ENCODE measurements around the gene PGC. TPM values are rescaled to one million over a fixed set of nuclear protein-coding genes. Genes with fewer than 3 reads are reported as not detected.

PGC gene
- total RNA-seq, 1 experiment from 2014 or later = 0.63 TPM

- TF ChIP-seq, protein P1, sequence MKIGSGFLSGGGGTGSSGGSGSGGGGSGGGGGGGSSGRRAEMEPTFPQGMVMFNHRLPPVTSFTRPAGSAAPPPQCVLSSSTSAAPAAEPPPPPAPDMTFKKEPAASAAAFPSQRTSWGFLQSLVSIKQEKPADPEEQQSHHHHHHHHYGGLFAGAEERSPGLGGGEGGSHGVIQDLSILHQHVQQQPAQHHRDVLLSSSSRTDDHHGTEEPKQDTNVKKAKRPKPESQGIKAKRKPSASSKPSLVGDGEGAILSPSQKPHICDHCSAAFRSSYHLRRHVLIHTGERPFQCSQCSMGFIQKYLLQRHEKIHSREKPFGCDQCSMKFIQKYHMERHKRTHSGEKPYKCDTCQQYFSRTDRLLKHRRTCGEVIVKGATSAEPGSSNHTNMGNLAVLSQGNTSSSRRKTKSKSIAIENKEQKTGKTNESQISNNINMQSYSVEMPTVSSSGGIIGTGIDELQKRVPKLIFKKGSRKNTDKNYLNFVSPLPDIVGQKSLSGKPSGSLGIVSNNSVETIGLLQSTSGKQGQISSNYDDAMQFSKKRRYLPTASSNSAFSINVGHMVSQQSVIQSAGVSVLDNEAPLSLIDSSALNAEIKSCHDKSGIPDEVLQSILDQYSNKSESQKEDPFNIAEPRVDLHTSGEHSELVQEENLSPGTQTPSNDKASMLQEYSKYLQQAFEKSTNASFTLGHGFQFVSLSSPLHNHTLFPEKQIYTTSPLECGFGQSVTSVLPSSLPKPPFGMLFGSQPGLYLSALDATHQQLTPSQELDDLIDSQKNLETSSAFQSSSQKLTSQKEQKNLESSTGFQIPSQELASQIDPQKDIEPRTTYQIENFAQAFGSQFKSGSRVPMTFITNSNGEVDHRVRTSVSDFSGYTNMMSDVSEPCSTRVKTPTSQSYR (CRISPR knock-in tag; IDR thresholded peaks at IDR 0.05) = no peak
- no peak for TF ChIP-seq ZNF416 (CRISPR knock-in tag; IDR thresholded peaks at IDR 0.05)
- TF ChIP-seq JAZF1 (CRISPR knock-in tag; IDR thresholded peaks at IDR 0.05) = no peak
- TF ChIP-seq PRRX2 (CRISPR knock-in tag; IDR thresholded peaks at IDR 0.05) = no peak
- peak; percentile 35; the same call in 1 of the 2 replicates for TF ChIP-seq E2F5 (CRISPR knock-in tag; IDR thresholded peaks at IDR 0.05)
- TF ChIP-seq FOXP4 (CRISPR knock-in tag; IDR thresholded peaks at IDR 0.05) = no peak
- TF ChIP-seq ZNF317 (CRISPR knock-in tag; IDR thresholded peaks at IDR 0.05; ENCODE audit: borderline replicate concordance, low read depth) = 0 out of 2 replicates have a peak, but pooled peaks have one; percentile 19
- TF ChIP-seq ZNF423 (CRISPR knock-in tag; IDR thresholded peaks at IDR 0.05) = peak; percentile 76
- no peak for TF ChIP-seq ATF2 (CRISPR knock-in tag; IDR thresholded peaks at IDR 0.05; ENCODE audit: borderline replicate concordance, low read depth)
- TF ChIP-seq STAT6 (CRISPR knock-in tag; conservative IDR thresholded peaks at IDR 0.05; ENCODE audit: low read depth) = no peak
Observed at GRCh38 chr6:41733707-41734665, 13.2 kb downstream of the PGC start (continued).

- peak overlapping the region; percentile 86 for H3K4me3 Mint-ChIP-seq
- ChIA-PET POLR2A (interaction anchor here (0.6 to 1.3 kb wide), 3 partner anchors 16 to 146 kb away, joined by 3 to 5 read pairs (median 4); no protein-coding TSS in a partner anchor), CTCF (interaction anchor here (0.6 to 4.6 kb wide), 22 partner anchors 10 to 665 kb away, joined by 3 to 51 read pairs (median 8); partner anchors contain the start of genes BYSL, FRS3, MED20 and TOMM6)
- H3K27ac Mint-ChIP-seq = no peak overlapping the region
- H3K9me3 Mint-ChIP-seq = no peaks in the 10 kb centered on the region
- H3K36me3 Mint-ChIP-seq = no peaks in the 10 kb centered on the region
- H3K27me3 Mint-ChIP-seq (ENCODE audit: low read depth) = peaks cover 18% of the 10 kb centered on the region
- no peak for ATAC-seq
- no peak for DNase-seq (ENCODE audit: low spot score)
- peaks cover 51% of the 10 kb centered on the region for H3K4me1 Mint-ChIP-seq
- TF ChIP-seq ZNF121 (CRISPR knock-in tag; IDR thresholded peaks at IDR 0.05) (no peak), ZNF232 (CRISPR knock-in tag; IDR thresholded peaks at IDR 0.05) (no peak), OVOL2 (CRISPR knock-in tag; IDR thresholded peaks at IDR 0.05; ENCODE audit: borderline replicate concordance) (no peak), ZBTB21 (CRISPR knock-in tag; IDR thresholded peaks at IDR 0.05; ENCODE audit: borderline replicate concordance) (no peak)
- TF ChIP-seq, protein P2, sequence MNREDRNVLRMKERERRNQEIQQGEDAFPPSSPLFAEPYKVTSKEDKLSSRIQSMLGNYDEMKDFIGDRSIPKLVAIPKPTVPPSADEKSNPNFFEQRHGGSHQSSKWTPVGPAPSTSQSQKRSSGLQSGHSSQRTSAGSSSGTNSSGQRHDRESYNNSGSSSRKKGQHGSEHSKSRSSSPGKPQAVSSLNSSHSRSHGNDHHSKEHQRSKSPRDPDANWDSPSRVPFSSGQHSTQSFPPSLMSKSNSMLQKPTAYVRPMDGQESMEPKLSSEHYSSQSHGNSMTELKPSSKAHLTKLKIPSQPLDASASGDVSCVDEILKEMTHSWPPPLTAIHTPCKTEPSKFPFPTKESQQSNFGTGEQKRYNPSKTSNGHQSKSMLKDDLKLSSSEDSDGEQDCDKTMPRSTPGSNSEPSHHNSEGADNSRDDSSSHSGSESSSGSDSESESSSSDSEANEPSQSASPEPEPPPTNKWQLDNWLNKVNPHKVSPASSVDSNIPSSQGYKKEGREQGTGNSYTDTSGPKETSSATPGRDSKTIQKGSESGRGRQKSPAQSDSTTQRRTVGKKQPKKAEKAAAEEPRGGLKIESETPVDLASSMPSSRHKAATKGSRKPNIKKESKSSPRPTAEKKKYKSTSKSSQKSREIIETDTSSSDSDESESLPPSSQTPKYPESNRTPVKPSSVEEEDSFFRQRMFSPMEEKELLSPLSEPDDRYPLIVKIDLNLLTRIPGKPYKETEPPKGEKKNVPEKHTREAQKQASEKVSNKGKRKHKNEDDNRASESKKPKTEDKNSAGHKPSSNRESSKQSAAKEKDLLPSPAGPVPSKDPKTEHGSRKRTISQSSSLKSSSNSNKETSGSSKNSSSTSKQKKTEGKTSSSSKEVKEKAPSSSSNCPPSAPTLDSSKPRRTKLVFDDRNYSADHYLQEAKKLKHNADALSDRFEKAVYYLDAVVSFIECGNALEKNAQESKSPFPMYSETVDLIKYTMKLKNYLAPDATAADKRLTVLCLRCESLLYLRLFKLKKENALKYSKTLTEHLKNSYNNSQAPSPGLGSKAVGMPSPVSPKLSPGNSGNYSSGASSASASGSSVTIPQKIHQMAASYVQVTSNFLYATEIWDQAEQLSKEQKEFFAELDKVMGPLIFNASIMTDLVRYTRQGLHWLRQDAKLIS (CRISPR knock-in tag; IDR thresholded peaks at IDR 0.05; ENCODE audit: borderline replicate concordance) = no peak
- TF ChIP-seq, protein P3, sequence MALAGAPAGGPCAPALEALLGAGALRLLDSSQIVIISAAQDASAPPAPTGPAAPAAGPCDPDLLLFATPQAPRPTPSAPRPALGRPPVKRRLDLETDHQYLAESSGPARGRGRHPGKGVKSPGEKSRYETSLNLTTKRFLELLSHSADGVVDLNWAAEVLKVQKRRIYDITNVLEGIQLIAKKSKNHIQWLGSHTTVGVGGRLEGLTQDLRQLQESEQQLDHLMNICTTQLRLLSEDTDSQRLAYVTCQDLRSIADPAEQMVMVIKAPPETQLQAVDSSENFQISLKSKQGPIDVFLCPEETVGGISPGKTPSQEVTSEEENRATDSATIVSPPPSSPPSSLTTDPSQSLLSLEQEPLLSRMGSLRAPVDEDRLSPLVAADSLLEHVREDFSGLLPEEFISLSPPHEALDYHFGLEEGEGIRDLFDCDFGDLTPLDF (CRISPR knock-in tag; IDR thresholded peaks at IDR 0.05) = no peak
Observed at GRCh38 chr6:41733360-41733706, 13.9 kb downstream of the PGC start.
